Suprapubic skin (tissue), 4 donors: ENCODE data around the gene LDLRAD2. TPM values are rescaled to one million over a fixed set of nuclear protein-coding genes. Genes with fewer than 3 reads are reported as not detected.
A peak's percentile ranks its signal among the peaks of the same experiment; 100 is the strongest.

ENCODE experiments used
- DNase-seq, 2 donors: peaks; one replicate each; pipeline ENCODE4 v3.0.0-alpha.2; 2019; ENCODE audit warnings: low spot score in 2 of 2
- H3K27ac ChIP-seq: fragments of 200-600 bp; sonication (generic); one replicate; pipeline ENCODE4 v1.5.1; 2019
- H3K27me3 ChIP-seq: fragments of 200-600 bp; sonication (generic); one replicate; pipeline ENCODE4 v1.5.1; 2019
- H3K36me3 ChIP-seq: fragments of 200-600 bp; sonication (generic); one replicate; pipeline ENCODE4 v1.5.1; 2019
- H3K4me1 ChIP-seq: fragments of 200-600 bp; sonication (generic); one replicate; pipeline ENCODE4 v1.5.1; 2019
- H3K4me3 ChIP-seq: fragments of 200-600 bp; sonication (generic); one replicate; pipeline ENCODE4 v1.5.1; 2019; ENCODE audit warnings: mild to moderate bottlenecking
- H3K9me3 ChIP-seq: fragments of 200-600 bp; sonication (generic); one replicate; pipeline ENCODE4 v1.5.1; 2019
- CTCF ChIP-seq, 2 donors: fragments of 200-600 bp in 1 of 2; fragments of 450-650 bp in 1 of 2; sonication (generic) in 1 of 2; IDR thresholded peaks; one replicate each; pipeline ENCODE4 v1.5.1; 2016 to 2019; ENCODE audit warnings: antibody characterized with exemption in 2 of 2, mild to moderate bottlenecking in 1 of 2, moderate library complexity in 1 of 2
- EP300 ChIP-seq: sonication (generic); formaldehyde crosslinking; IDR thresholded peaks from one replicate; pipeline ENCODE4 v1.6.1; 2017; ENCODE audit warnings: antibody characterized with exemption
- POLR2A ChIP-seq, 2 donors: fragments of 450-650 bp; IDR thresholded peaks; one replicate each; pipeline ENCODE4 v1.6.1; 2017; ENCODE audit warnings: antibody characterized with exemption in 2 of 2, mild to moderate bottlenecking in 2 of 2, moderate library complexity in 2 of 2
- POLR2AphosphoS5 ChIP-seq, 3 donors: sonication (generic); formaldehyde crosslinking; IDR thresholded peaks; one replicate each; pipeline ENCODE4 v1.6.1; 2017; ENCODE audit warnings: antibody characterized with exemption in 3 of 3
- WGBS: methylation state at CpG from one replicate; pipeline ENCODE4 v1.1.5; 2018; 5-methylcytosine and 5-hydroxymethylcytosine counted together
- total RNA-seq, 4 donors: library from RNA; depleted of rRNA; stranded (reverse); fragments of >200 nt; gene quantifications; one replicate each; pipeline ENCODE4 v1.1.0, GENCODE V29; 2016

The LDLRAD2 gene
- total RNA-seq, 4 donors from 2014 or later, result 0.13 to 0.29 TPM; not detected in 2

GRCh38 chr1:21804536-21804935 is 7.5 kb upstream of the LDLRAD2 start:
- H3K4me1 ChIP-seq, result no peaks in the 10 kb centered on the region
- TF ChIP-seq CTCF (IDR thresholded peaks at IDR 0.05), result no peak
- TF ChIP-seq POLR2A (IDR thresholded peaks at IDR 0.05), result no peak
- H3K9me3 ChIP-seq, result no peaks in the 10 kb centered on the region
- H3K27me3 ChIP-seq, result no peaks in the 10 kb centered on the region
- no peak overlapping the region for H3K27ac ChIP-seq
- H3K4me3 ChIP-seq, result no peak overlapping the region
- DNase-seq, result no peak
- 68% methylated on average over 2 of the region's 2 CpGs for WGBS
- no peaks in the 10 kb centered on the region for H3K36me3 ChIP-seq

- no peak for DNase-seq
- no peaks in the 10 kb centered on the region for H3K36me3 ChIP-seq
- no peak overlapping the region for H3K27ac ChIP-seq
- WGBS, result 89% methylated on average over 3 of the region's 3 CpGs
- no peaks in the 10 kb centered on the region for H3K9me3 ChIP-seq
- TF ChIP-seq POLR2AphosphoS5 (IDR thresholded peaks at IDR 0.05) (no peak), POLR2A (IDR thresholded peaks at IDR 0.05) (no peak), CTCF (IDR thresholded peaks at IDR 0.05) (no peak), EP300 (no peak)
- no peak overlapping the region for H3K4me3 ChIP-seq
- peaks cover 8% of the 10 kb centered on the region for H3K4me1 ChIP-seq
- peaks cover 5% of the 10 kb centered on the region for H3K27me3 ChIP-seq
These were observed 1.5 kb downstream of the LDLRAD2 start for GRCh38 chr1:21813542-21813941.

- 22% methylated on average over 22 of the region's 65 CpGs for WGBS
These were observed 2.3 kb downstream of the LDLRAD2 start for GRCh38 chr1:21814241-21814918.

GRCh38 chr1:21814981-21815582 is 3.0 kb downstream of the LDLRAD2 start:
- H3K9me3 ChIP-seq, result no peaks in the 10 kb centered on the region

More at GRCh38 chr1:21814241-21814918, 2.3 kb downstream of the LDLRAD2 start:
- Histone ChIP-seq H3K36me3 (no peaks in the 10 kb centered on the region), H3K27me3 (peaks cover 5% of the 10 kb centered on the region), H3K4me3 (peak overlapping the region; percentile 47), H3K27ac (no peak overlapping the region), H3K4me1 (peaks cover 8% of the 10 kb centered on the region), H3K9me3 (no peaks in the 10 kb centered on the region)
- TF ChIP-seq CTCF (IDR thresholded peaks at IDR 0.05) (peak; percentile 30 to 72), POLR2A (IDR thresholded peaks at IDR 0.05) (no peak), POLR2AphosphoS5 (IDR thresholded peaks at IDR 0.05) (no peak)
- no peak for DNase-seq

More at GRCh38 chr1:21814981-21815582, 3.0 kb downstream of the LDLRAD2 start:
- no peaks in the 10 kb centered on the region for H3K36me3 ChIP-seq
- peaks cover 8% of the 10 kb centered on the region for H3K4me1 ChIP-seq
- peaks cover 5% of the 10 kb centered on the region for H3K27me3 ChIP-seq
- TF ChIP-seq POLR2A (IDR thresholded peaks at IDR 0.05), result no peak
- TF ChIP-seq EP300, result no peak
- no peak for TF ChIP-seq POLR2AphosphoS5 (IDR thresholded peaks at IDR 0.05)
- TF ChIP-seq CTCF (IDR thresholded peaks at IDR 0.05), result no peak
- H3K4me3 ChIP-seq, result no peak overlapping the region
- 90% methylated on average over 15 of the region's 15 CpGs for WGBS
- H3K27ac ChIP-seq, result no peak overlapping the region
- DNase-seq, result no peak
